CD4-positive, alpha-beta T cell treated with Interleukin-1 beta for 1 hour (primary cell): ENCODE measurements around the gene PACRG.

Source experiments
- DNase-seq, 2 donors: peaks; one replicate each; pipeline ENCODE4 v3.0.0-alpha.2; 2020 to 2022

Gene PACRG

GRCh38 chr6:162710936-162711335, 16.8 kb upstream of the PACRG start:
- no peak for DNase-seq

DNA sequence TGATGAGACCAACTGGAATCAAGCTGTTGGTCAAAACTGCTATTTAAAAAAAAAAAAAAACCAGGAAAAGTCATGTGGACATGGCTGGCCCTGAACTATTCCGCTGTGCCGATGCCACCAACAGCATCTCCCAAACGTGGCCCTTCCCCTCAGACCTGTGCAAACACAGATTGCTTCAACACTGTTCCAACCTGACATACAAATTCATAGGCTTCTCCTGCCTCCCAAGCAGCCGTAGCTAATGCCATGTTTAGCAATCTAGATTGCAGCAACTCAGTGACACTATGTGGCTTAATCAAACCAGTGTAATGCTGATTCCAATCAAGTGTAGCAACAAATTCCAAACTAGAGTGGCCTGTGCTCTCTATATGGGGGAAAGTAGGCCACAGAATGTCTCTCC, 16.4 kb upstream of the PACRG start:
- no peak for DNase-seq

DNA sequence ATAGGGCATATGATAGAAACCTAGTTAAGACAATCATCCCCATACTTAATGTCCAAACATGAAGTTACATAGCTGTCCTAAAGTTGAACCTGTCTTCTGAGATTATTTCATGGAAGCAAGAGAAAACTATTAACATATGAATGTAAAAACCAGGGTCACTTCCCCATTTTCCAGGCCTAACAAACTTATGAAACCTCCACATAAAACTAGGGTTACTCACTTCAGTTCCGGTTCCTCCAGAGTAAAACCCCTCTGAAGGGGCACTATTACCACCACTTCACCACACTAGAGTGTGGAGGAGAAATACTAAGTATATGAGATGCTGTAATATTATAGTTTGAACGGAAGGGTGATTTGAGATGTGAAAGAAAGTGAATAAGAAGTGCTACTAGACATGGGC, 15.1 kb upstream of the PACRG start:
- no peak for DNase-seq

- no peak for DNase-seq
Observed at GRCh38 chr6:162713974-162714780, 13.6 kb upstream of the PACRG start.

DNA sequence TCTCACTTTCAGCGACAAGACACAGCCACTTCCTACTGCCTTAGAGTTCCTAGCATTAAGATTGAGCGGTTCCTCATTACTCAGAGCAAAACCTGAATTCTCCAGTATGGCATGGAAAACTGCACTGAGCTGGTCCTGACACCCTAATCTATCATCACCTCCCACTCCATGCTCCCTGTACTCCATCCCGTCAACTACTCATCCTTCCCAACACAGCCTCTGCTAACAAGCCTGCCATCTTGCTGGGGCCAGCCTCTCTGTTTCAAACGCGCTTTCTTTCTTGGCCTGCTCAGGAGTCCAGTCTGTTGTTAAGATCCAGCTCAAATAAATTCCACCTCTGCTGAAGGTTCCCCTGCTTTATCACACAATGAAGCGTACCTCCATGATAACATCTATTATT, 12.2 kb upstream of the PACRG start:
- no peak for DNase-seq

DNA sequence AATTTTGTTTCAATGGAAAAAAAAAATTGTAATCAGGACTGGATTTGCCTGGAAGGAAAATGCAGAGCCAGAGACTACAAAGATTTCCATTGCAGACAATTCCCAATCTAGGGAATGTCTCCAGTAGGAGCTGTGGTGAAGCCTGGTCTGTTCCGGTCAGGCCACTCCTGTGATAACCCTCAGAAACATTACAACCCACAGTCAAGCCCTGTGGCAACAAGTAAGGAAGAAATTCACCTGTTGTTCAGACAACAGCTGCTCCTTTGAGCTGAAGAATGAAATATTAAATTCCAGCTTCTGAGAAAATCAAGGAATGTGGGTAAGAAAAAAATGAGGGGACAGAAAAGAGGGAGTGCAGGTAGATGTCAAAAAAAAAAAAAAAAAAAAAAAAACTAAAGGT, 8.2 kb upstream of the PACRG start:
- no peak for DNase-seq

DNA sequence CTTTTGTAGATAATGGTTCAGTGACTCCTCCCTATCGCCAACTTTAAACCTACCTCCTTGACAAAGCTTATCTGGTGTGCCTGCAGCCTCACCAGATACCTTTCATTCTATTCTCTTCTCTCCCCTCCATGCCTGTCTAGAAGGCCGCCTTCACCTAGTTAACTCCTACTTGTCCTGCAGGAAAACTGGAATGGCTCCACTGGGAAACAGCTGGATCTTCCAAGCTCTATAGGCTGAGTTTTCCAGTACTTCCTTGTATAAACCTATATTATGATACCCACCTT, 6.4 kb upstream of the PACRG start:
- DNase-seq = no peak

DNA sequence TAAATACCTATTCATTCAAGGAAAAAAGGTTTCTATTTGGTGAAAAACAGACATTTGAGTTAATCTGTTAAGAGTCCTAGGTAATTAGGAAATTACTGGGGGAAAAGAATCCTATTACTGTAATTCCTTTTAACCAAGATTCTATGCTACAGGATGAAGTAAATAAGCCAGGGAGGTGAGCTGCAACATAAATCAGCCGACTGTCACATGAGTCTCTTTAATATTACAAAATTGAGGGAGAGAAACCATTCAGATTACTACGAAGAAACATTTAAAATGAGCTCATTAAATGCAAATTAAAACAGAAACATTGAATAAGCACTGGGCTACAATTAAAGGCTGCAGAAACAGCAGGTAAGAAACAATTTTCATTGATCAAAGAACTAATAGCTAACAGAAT, 5.5 kb upstream of the PACRG start:
- no peak for DNase-seq

- no peak for DNase-seq
Observed at GRCh38 chr6:162722633-162723032, 5.1 kb upstream of the PACRG start.

DNA sequence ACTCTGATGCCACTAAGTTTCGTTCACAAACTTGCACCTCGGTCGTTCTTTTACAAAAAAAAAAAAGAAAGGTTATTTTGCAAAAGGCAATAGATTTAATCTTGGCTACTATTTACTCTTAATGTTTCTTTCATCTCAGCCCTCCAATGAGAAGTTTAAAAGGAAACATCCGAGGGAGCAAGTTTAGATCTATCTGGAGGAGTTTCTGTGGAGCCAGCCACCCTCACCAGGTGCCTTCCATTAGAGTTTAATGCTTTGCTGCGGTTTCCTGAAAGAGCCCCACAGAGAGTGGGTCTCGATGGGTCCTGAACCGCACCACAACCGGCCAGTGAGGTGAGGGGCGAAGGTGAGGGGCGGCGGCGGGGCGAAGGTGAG, 840 bp upstream of the PACRG start:
- DNase-seq = peak in 1 of 2 donors; percentile 30

DNA sequence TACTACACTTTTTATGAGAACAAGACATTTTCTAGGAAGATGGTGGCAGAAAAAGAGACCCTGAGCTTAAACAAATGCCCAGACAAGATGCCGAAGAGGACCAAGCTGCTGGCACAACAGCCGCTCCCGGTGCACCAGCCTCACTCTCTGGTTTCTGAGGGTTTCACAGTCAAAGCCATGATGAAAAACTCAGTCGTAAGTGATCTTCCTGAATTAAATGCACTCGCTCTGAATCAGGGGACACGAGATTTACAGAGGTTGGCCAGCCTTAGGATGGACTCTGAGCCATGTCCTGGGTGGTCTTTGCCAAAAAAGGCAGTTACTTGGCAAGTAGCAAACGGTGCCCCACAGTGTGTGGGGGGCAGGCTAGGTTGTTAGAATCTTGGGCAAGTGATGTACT, 423 bp downstream of the PACRG start:
- no peak for DNase-seq

DNA sequence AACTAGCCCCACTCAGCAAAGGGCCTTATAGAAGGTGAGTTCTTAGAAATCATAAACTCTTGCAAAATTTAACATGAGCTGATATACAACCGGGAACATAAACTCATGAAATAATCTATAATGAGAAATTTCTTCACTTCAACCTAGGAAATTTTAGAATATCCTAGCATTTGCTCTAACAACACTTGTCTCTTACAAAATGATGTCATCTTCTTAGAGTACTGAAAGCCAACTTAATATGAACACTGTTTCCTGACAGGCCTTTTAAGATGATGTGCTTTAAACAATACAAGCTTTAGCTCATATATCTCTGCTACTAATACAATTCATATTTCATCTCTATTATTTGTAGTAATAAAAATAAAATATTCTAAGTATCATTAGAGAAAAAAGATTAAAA, 932 bp downstream of the PACRG start:
- no peak for DNase-seq

DNA sequence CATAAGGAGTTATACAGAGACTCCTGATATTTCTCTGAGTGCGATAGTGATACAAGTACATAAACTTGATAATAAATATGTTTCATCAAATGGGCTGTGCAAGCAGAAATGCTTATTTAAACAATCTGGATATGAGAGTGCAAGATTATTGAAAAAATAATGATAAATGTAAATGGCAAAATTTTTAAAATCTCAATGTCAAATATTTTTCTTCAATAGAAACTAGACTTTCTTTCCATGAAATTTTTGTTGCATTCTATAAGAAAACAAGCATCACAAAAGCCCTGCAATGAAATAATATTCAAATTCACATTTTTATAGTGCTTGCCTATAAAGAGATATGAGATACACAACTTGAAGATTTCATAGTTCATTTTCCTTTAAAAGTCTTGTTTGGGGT, 2.7 kb downstream of the PACRG start:
- DNase-seq = no peak

- DNase-seq = peak; percentile 13 to 36
Observed at GRCh38 chr6:162733489-162733888, 5.7 kb downstream of the PACRG start.

- no peak for DNase-seq
Observed at GRCh38 chr6:162736961-162737360, 9.2 kb downstream of the PACRG start.

DNA sequence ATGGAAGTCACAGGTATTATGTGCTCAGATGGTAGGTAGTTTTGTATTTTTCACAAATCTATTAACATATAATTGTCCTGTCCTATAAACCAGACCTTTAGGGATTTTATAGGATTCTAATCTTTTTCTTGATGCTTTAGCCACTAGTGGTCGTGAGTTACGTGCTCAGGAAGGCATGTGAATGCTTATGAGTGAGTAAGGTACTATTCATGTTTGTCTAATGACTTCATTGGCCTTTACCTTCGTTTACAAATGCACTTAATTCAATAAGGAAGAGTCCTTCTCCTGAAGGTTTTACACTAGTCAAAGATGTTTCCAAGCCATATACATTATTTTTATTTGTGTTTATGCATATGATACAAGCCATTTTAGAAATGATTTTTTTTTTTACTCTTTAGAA, 23.0 kb downstream of the PACRG start:
- DNase-seq = no peak

DNA sequence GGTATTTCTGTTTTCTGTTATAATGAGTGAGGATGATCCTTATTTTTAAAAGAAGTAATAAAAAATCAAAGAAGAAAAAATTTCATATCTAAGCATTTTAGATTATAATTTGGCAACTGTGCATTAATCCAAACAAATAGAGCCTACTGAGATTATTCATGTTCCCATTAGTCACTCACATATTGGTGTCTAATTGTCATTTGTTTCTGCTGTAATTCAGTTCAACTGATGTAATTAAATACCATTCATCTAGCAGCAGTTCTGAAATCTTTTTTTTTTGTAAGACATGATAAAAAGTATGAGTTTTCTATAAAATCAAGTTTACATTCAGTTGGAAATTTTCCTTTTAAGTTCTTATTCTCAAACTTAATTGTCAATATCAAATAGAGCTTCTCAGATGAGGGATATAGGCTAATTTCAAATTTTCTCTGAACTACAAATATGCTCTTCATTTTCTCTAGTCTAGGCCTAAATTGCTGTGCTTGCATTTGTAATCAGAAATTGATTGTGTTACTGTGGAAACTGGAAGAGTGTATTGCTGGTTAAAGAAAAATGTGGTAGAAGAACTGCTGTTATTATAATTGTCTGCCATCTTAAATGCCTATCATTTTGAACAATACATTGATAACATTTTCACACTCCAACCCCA, 23.6 kb downstream of the PACRG start:
- DNase-seq = no peak

DNA sequence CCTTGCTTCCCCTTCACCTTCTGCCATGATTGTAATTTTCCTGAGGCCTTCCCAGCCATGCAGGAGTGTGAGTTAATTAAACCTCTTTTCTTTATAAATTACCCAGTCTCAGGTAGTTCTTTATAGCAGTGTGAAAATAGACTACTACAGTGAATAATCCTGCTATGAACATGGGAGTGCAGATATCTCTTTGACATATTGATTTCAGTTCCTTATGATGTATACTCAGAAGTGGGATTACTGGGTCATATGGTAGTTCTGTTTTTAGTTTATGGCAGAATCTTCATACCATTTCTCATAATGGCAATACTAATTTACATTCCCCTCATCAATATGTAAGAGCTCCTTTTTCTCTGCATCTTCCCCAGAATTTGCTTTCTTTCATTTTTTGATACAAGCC, 26.0 kb downstream of the PACRG start:
- no peak for DNase-seq

DNA sequence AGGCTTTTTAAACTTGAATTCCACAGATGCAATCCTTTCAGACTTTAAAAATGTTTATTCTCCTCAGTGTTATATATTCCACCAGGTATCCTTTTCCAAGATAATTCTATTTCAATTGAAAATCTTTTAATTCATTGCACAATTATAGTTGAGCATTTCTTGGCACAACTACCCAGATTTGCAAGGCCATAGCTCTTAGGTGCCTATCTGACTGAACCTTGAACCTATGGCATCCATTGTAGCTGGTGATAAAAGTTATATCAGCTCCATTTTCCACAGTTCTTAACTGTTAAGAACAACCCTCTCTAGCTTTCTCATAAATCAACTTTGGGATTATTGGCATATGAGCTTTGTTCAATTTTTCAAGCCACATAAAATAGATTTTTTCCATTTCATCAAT, 42.4 kb downstream of the PACRG start:
- DNase-seq = no peak

GRCh38 chr6:162770955-162771354, 43.2 kb downstream of the PACRG start:
- no peak for DNase-seq

- DNase-seq = no peak
Observed at GRCh38 chr6:162772466-162772865, 44.7 kb downstream of the PACRG start.

- DNase-seq = no peak
Observed at GRCh38 chr6:162773996-162774395, 46.2 kb downstream of the PACRG start.

- no peak for DNase-seq
Observed at GRCh38 chr6:162777091-162777490, 49.3 kb downstream of the PACRG start.

GRCh38 chr6:162778603-162779002, 50.8 kb downstream of the PACRG start:
- no peak for DNase-seq

GRCh38 chr6:162785632-162786242, 58.0 kb downstream of the PACRG start:
- no peak for DNase-seq
